Peyer's patch (tissue), 4 donors: ENCODE results near the gene UQCR10.

ENCODE experiments used
- POLR2A ChIP-seq, 2 donors: fragments of 450-650 bp; IDR thresholded peaks; one replicate each; pipeline ENCODE4 v1.5.1; 2017; ENCODE audit warnings: antibody characterized with exemption in 2 of 2, mild to moderate bottlenecking in 2 of 2, moderate library complexity in 2 of 2
- TF ChIP-seq, protein P1 (sequence below), 6 experiments: fragments of 450-650 bp in 4 of 6; fragments of 200-600 bp in 2 of 6; sonication (generic) in 1 of 6; IDR thresholded peaks; one replicate each; pipeline ENCODE4 v1.5.1; 2017 to 2019; ENCODE audit warnings: antibody characterized with exemption in 6 of 6, mild to moderate bottlenecking in 3 of 6, moderate library complexity in 1 of 6

- TF ChIP-seq, protein P1, sequence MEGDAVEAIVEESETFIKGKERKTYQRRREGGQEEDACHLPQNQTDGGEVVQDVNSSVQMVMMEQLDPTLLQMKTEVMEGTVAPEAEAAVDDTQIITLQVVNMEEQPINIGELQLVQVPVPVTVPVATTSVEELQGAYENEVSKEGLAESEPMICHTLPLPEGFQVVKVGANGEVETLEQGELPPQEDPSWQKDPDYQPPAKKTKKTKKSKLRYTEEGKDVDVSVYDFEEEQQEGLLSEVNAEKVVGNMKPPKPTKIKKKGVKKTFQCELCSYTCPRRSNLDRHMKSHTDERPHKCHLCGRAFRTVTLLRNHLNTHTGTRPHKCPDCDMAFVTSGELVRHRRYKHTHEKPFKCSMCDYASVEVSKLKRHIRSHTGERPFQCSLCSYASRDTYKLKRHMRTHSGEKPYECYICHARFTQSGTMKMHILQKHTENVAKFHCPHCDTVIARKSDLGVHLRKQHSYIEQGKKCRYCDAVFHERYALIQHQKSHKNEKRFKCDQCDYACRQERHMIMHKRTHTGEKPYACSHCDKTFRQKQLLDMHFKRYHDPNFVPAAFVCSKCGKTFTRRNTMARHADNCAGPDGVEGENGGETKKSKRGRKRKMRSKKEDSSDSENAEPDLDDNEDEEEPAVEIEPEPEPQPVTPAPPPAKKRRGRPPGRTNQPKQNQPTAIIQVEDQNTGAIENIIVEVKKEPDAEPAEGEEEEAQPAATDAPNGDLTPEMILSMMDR (IDR thresholded peaks at IDR 0.05) = no peak
- TF ChIP-seq POLR2A (IDR thresholded peaks at IDR 0.05) = no peak
Measured at GRCh38 chr22:29718949-29719898, 47.9 kb upstream of the UQCR10 start.
